Right atrium auricular region (tissue), 2 donors: ENCODE measurements around the gene KTI12. TPM values are rescaled to one million over a fixed set of nuclear protein-coding genes. Genes with fewer than 3 reads are reported as not detected.
A peak's percentile ranks its signal among the peaks of the same experiment; 100 is the strongest.
"Not testable (repeated sequence)": the region's sequence is repeated elsewhere in the genome, so short reads cannot be mapped to it uniquely, and the experiment has no call there.

Source experiments
- DNase-seq: peaks from one replicate; pipeline ENCODE4 v3.0.0-alpha.2; 2019; ENCODE audit warnings: low spot score
- H3K27ac ChIP-seq, 2 donors: fragments of 200-600 bp; sonication (generic); 1 replicate in 1 of 2; 2 replicates in 1 of 2; pipeline ENCODE4 v1.5.1; 2016 to 2019
- H3K27me3 ChIP-seq, 2 donors: fragments of 200-600 bp; sonication (generic); one replicate each; pipeline versions ENCODE4 v1.5.1 to v1.6.0; 2017 to 2019
- H3K36me3 ChIP-seq: fragments of 200-600 bp; sonication (generic); one replicate; pipeline ENCODE4 v1.5.1; 2016
- H3K4me1 ChIP-seq, 2 donors: fragments of 200-600 bp; sonication (generic); one replicate each; pipeline versions ENCODE4 v1.5.1 to v1.6.0; 2017 to 2019
- H3K4me3 ChIP-seq, 2 donors: fragments of 200-600 bp; sonication (generic); 1 replicate in 1 of 2; 2 replicates in 1 of 2; pipeline ENCODE4 v1.5.1; 2017 to 2019; ENCODE audit warnings: mild to moderate bottlenecking in 1 of 2, moderate library complexity in 1 of 2
- H3K9me3 ChIP-seq, 2 donors: fragments of 200-600 bp; sonication (generic); one replicate each; pipeline ENCODE4 v1.5.1; 2019
- CTCF ChIP-seq, 2 donors: fragments of 200-600 bp; sonication (generic); IDR thresholded peaks; one replicate each; pipeline ENCODE4 v1.5.1; 2019; ENCODE audit warnings: antibody characterized with exemption in 2 of 2
- total RNA-seq, 2 donors: library from RNA; depleted of rRNA; stranded (reverse); fragments of >200 nt; gene quantifications; one replicate each; pipeline ENCODE4 v1.1.0, GENCODE V29; 2016

The KTI12 gene, protein sequence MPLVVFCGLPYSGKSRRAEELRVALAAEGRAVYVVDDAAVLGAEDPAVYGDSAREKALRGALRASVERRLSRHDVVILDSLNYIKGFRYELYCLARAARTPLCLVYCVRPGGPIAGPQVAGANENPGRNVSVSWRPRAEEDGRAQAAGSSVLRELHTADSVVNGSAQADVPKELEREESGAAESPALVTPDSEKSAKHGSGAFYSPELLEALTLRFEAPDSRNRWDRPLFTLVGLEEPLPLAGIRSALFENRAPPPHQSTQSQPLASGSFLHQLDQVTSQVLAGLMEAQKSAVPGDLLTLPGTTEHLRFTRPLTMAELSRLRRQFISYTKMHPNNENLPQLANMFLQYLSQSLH
- 1 to 10 TPM; 3.3 to 4.7 TPM for total RNA-seq

DNA sequence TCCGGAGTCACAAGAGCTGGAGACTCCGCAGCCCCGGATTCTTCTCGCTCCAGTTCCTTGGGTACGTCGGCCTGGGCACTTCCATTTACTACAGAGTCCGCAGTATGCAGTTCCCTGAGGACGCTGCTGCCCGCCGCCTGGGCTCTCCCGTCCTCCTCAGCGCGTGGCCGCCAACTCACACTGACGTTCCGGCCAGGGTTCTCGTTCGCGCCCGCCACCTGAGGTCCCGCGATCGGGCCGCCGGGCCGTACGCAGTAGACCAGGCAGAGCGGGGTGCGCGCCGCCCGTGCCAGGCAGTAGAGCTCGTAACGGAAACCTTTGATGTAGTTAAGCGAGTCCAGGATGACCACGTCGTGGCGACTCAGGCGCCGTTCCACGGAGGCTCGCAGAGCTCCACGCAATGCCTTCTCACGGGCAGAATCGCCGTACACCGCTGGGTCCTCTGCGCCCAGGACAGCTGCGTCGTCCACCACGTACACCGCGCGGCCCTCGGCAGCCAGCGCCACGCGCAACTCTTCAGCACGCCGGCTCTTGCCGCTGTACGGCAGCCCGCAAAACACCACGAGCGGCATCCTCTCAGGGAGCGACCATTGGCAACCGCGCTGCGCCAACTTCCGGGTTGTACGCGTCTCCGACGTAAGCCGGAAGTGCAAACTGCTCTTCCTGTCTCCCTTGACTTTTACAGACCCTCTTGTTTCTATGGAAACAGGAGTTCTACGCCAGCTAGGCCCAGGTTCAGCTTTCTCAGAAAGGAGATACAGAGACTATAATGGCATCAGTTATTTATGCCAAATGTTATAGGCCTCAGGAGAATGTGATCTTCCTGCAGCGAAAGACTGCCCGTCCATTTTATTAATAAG, at the start of gene KTI12:
Gene KTI12, minus strand, starts transcription at position 621 of the 860 bp plus-strand sequence. Its CDS starts 49 bp downstream, at position 572.
- H3K4me1 ChIP-seq, result peaks cover 0 to 17% of the 10 kb centered on the region in 2 donors
- no peaks in the 10 kb centered on the region for H3K36me3 ChIP-seq
- peak within 1 kb of the TSS; percentile 81 to 83 for H3K27ac ChIP-seq
- peak within 1 kb of the TSS; percentile 58 to 80 for H3K4me3 ChIP-seq
- H3K9me3 ChIP-seq, result no peaks in the 10 kb centered on the region
- peak; percentile 85 for DNase-seq
- no peaks in the 10 kb centered on the region for H3K27me3 ChIP-seq
- no peak for TF ChIP-seq CTCF (IDR thresholded peaks at IDR 0.05)

GRCh38 chr1:52080014-52080415, 46.4 kb upstream of the KTI12 start:
- DNase-seq, result no peak
- TF ChIP-seq CTCF (IDR thresholded peaks at IDR 0.05), result no peak
- Histone ChIP-seq H3K27ac (no peak overlapping the region), H3K27me3 (no peaks in the 10 kb centered on the region), H3K4me3 (no peak overlapping the region), H3K9me3 (no peaks in the 10 kb centered on the region), H3K36me3 (peaks cover 6% of the 10 kb centered on the region), H3K4me1 (no peaks in the 10 kb centered on the region)

GRCh38 chr1:52077277-52077676, 43.7 kb upstream of the KTI12 start:
- DNase-seq, H3K4me3 ChIP-seq, H3K27ac ChIP-seq, H3K4me1 ChIP-seq, H3K27me3 ChIP-seq, H3K36me3 ChIP-seq, H3K9me3 ChIP-seq: not testable (repeated sequence)

DNA sequence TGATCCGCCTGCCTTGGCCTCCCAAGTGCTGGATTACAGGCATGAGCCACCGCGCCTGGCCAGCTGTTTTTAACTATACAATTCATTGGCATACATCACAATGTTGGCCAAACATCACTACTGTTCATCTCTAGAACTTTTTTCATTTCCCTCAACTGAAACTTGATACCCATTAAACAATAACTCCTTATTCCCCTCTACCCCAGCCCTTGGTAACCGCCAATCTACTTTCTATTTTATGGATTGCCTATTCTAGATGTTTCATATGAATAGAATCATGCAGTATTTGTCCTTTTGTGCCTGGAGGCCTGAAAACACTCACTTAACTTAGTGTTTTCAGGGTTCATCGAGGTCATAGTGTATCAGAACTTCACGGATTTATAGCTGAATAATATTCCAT, 38.7 kb upstream of the KTI12 start:
- Histone ChIP-seq H3K27me3 (no peaks in the 10 kb centered on the region), H3K4me1 (no peaks in the 10 kb centered on the region), H3K27ac (no peak overlapping the region), H3K4me3 (no peak overlapping the region), H3K9me3 (no peaks in the 10 kb centered on the region), H3K36me3 (peaks cover 16% of the 10 kb centered on the region)
- no peak for TF ChIP-seq CTCF (IDR thresholded peaks at IDR 0.05)
- DNase-seq, result no peak

- no peak for TF ChIP-seq CTCF (IDR thresholded peaks at IDR 0.05)
- H3K4me1 ChIP-seq, result no peaks in the 10 kb centered on the region
- peaks cover 32% of the 10 kb centered on the region for H3K36me3 ChIP-seq
Measured at GRCh38 chr1:52070704-52071103, 37.1 kb upstream of the KTI12 start.

DNA sequence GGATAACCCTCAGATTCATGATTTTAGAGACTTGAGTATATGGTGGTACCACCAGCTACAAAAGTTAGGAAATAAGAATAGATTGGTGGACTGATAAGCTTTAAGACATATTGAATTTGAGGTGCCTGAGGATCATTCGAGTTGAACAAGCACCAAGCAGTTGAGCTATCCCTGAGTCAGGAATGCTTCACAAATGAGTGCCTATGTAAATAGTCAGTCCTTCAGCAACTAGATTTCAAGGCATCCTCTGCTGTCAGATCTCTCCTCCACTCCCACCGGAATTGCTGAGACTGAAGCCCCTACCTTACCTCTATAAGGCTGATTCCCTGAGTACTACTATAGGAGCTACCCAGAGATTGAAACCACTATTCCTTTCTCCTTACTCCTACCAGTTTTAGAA, 29.6 kb upstream of the KTI12 start:
- Histone ChIP-seq H3K36me3 (peaks cover 73% of the 10 kb centered on the region), H3K4me3 (no peak overlapping the region), H3K4me1 (peaks cover 0 to 10% of the 10 kb centered on the region in 2 donors), H3K27me3 (no peaks in the 10 kb centered on the region), H3K9me3 (no peaks in the 10 kb centered on the region), H3K27ac (no peak overlapping the region)
- DNase-seq, result no peak
- no peak for TF ChIP-seq CTCF (IDR thresholded peaks at IDR 0.05)

More at GRCh38 chr1:52070704-52071103, 37.1 kb upstream of the KTI12 start:
- Histone ChIP-seq H3K27ac (no peak overlapping the region), H3K9me3 (no peaks in the 10 kb centered on the region), H3K27me3 (no peaks in the 10 kb centered on the region), H3K4me3 (no peak overlapping the region)
- DNase-seq, result no peak
